HepG2 (cell line): ENCODE data around the gene OSGIN1.

Experiments used
- BRCA1 ChIP-seq: sonication (generic); formaldehyde crosslinking; IDR thresholded peaks from 2 replicates; pipeline ENCODE4 v1.4.0; 2020; ENCODE audit warnings: missing genetic modification reagents
- EZH2 ChIP-seq: conservative IDR thresholded peaks from 2 replicates; pipeline ENCODE4 v1.6.1; 2012; ENCODE audit warnings: mild to moderate bottlenecking, low read depth, low read length, moderate library complexity
- NAIF1 ChIP-seq: sonication (generic); formaldehyde crosslinking; IDR thresholded peaks from 2 replicates; pipeline ENCODE4 v1.5.0; 2020; ENCODE audit warnings: mild to moderate bottlenecking, missing genetic modification reagents, borderline replicate concordance
- PITX1 ChIP-seq: sonication (generic); formaldehyde crosslinking; IDR thresholded peaks from 2 replicates; pipeline ENCODE4 v1.5.1; 2020; ENCODE audit warnings: mild to moderate bottlenecking, missing genetic modification reagents
- SIN3A ChIP-seq: IDR thresholded peaks from 2 replicates; pipeline ENCODE4 v1.6.1; 2011; ENCODE audit warnings: low read depth, mild to moderate bottlenecking, control low read depth, low read length, borderline replicate concordance
- STAT6 ChIP-seq: sonication (generic); formaldehyde crosslinking; IDR thresholded peaks from 2 replicates; pipeline ENCODE4 v1.4.0; 2020; ENCODE audit warnings: missing genetic modification reagents, mild to moderate bottlenecking, borderline replicate concordance
- ZFP90 ChIP-seq: sonication (generic); formaldehyde crosslinking; IDR thresholded peaks from 2 replicates; pipeline ENCODE4 v1.8.0; 2022; ENCODE audit warnings: missing genetic modification reagents, mild to moderate bottlenecking, inconsistent platforms, borderline replicate concordance

- TF ChIP-seq STAT6 (CRISPR knock-in tag), result no peak
- TF ChIP-seq SIN3A, result no peak
- TF ChIP-seq PITX1, result no peak
- no peak for TF ChIP-seq NAIF1 (CRISPR knock-in tag)
- no peak for TF ChIP-seq BRCA1 (CRISPR knock-in tag)
- no peak for TF ChIP-seq EZH2
- TF ChIP-seq ZFP90 (CRISPR knock-in tag), result no peak
These were observed 20.7 kb upstream of the OSGIN1 start for GRCh38 chr16:83932304-83932703.
